OCI-LY7 (cell line): Measurements from ENCODE around the gene PEX11A. TPM values are rescaled to one million over a fixed set of nuclear protein-coding genes. Genes with fewer than 3 reads are reported as not detected.

Experiments used
- BruUV-seq: library from RNA; stranded (reverse); fragments of 400-500 nt; replicated peaks from 2 replicates; lab custom pipeline; 2021; lab: Mats Ljungman, UMichigan
- CTCF ChIA-PET: fragments of 300-600 bp; sonication (Branson Sonifier 250); formaldehyde crosslinking; loops from one replicate; lab custom pipeline; 2022; ENCODE audit warnings: antibody characterized with exemption; ENCODE audit not compliant: unreplicated experiment; lab: Charles Lee
- POLR2A ChIA-PET: fragments of 300-600 bp; sonication (Branson Sonifier 250); formaldehyde crosslinking; loops from one replicate; lab custom pipeline; 2022; ENCODE audit warnings: antibody characterized with exemption; lab: Charles Lee
- DNase-seq: peaks from one replicate; pipeline ENCODE4 v3.0.0-alpha.2; 2015; ENCODE audit warnings: low spot score
- H2AFZ ChIP-seq: fragments of 200-600 bp; sonication (generic), shearing (Covaris generic); 2 replicates; pipeline ENCODE4 v1.6.1; 2014; ENCODE audit warnings: mild to moderate bottlenecking, antibody characterized with exemption, low read length, moderate library complexity
- H3K27ac ChIP-seq: fragments of 200-600 bp; sonication (generic); 2 replicates; pipeline ENCODE4 v1.5.1; 2014; ENCODE audit warnings: mixed run types, low read depth, mild to moderate bottlenecking, moderate library complexity, low read length, inconsistent platforms; ENCODE audit not compliant: poor library complexity, severe bottlenecking
- H3K36me3 ChIP-seq: fragments of 200-600 bp; sonication (generic); 2 replicates; pipeline ENCODE4 v1.6.1; 2014; ENCODE audit warnings: mild to moderate bottlenecking, antibody characterized with exemption, low read length, moderate library complexity, mixed read lengths; ENCODE audit not compliant: insufficient read depth
- H3K4me1 ChIP-seq: fragments of 200-600 bp; sonication (generic); 2 replicates; pipeline ENCODE4 v1.5.1; 2014; ENCODE audit warnings: mild to moderate bottlenecking, low read length; ENCODE audit not compliant: insufficient read depth, poor library complexity, severe bottlenecking
- H3K4me2 ChIP-seq: fragments of 200-600 bp; sonication (generic); 2 replicates; pipeline ENCODE4 v1.6.1; 2014; ENCODE audit warnings: mild to moderate bottlenecking, low read length
- H3K4me3 ChIP-seq: fragments of 200-600 bp; sonication (generic); 2 replicates; pipeline ENCODE4 v1.5.1; 2014; ENCODE audit warnings: mild to moderate bottlenecking, low read depth, low read length; ENCODE audit not compliant: poor library complexity, severe bottlenecking
- H3K79me2 ChIP-seq: fragments of 200-600 bp; sonication (generic); 2 replicates; pipeline ENCODE4 v1.6.1; 2016; ENCODE audit warnings: low read depth, mild to moderate bottlenecking, low read length, moderate library complexity, mixed read lengths; ENCODE audit not compliant: insufficient read depth
- H3K9me2 ChIP-seq: fragments of 200-600 bp; sonication (generic); 2 replicates; pipeline ENCODE4 v1.6.1; 2016; ENCODE audit warnings: mild to moderate bottlenecking, low read length, mixed read lengths; ENCODE audit not compliant: insufficient read depth
- H3K9me3 ChIP-seq: fragments of 200-600 bp; sonication (generic); 2 replicates; pipeline ENCODE4 v1.6.1; 2014; ENCODE audit warnings: mild to moderate bottlenecking, mixed run types, low read length, mixed read lengths
- H4K20me1 ChIP-seq: fragments of 200-600 bp; sonication (generic); 2 replicates; pipeline ENCODE4 v1.6.1; 2014; ENCODE audit warnings: mild to moderate bottlenecking, antibody characterized with exemption, low read length, moderate library complexity, mixed read lengths; ENCODE audit not compliant: insufficient read depth
- CTCF ChIP-seq: fragments of 200-600 bp; sonication (generic); conservative IDR thresholded peaks from 2 replicates; pipeline ENCODE4 v1.5.1; 2014; ENCODE audit warnings: mild to moderate bottlenecking, antibody characterized with exemption, low read length, moderate library complexity, mixed read lengths
- EZH2phosphoT487 ChIP-seq: fragments of 200-600 bp; sonication (generic); IDR thresholded peaks from 2 replicates; pipeline ENCODE4 v1.6.1; 2018; ENCODE audit warnings: low read depth, borderline replicate concordance, mild to moderate bottlenecking, mixed run types, antibody characterized with exemption, low read length, moderate library complexity, mixed read lengths
- intact Hi-C: fragments of 100-400 bp; cut with micrococcal nuclease; formaldehyde crosslinking; loops from one replicate; pipeline ENCODE4 v1.10.0; 2022; ENCODE audit not compliant: unreplicated experiment
- total RNA-seq, 2 experiments: library from RNA; depleted of rRNA in 1 of 2; stranded (reverse); fragments of >200 nt in 1 of 2; shearing (Covaris generic) in 1 of 2; gene quantifications; 2 replicates each; pipeline ENCODE4 v1.2.3, GENCODE V29; 2014 to 2022

The PEX11A gene
- total RNA-seq, 2 experiments from 2014 or later = 2.0 to 2.8 TPM

DNA sequence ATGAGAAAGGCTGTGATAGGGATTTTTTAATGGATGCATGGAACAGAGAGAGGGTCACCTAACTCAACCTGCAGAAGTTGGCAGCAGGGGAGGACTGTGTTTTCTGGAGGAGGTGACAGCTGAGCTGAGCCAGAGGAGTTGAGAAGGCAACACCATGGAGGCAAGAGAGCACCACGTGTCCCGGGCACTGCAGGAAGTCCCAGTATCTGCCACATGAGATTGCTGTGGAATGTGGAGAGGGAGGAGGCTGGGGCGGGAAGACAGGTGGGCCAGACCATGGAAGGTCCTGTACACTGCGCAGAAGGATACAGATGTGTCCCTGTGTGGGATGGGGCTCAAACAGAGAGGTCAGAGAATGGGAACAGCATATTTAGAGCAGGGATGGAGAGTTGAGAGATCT is 45.2 kb upstream of the PEX11A start:
- ChIA-PET CTCF (no interaction called here), POLR2A (no interaction called here)
- no peak for DNase-seq
- H2AFZ ChIP-seq = no peak overlapping the region
- H3K79me2 ChIP-seq = no peaks in the 10 kb centered on the region
- H3K4me2 ChIP-seq = no peak overlapping the region
- TF ChIP-seq CTCF (no peak), EZH2phosphoT487 (no peak)
- H3K36me3 ChIP-seq = no peaks in the 10 kb centered on the region
- H3K9me2 ChIP-seq = no peaks in the 10 kb centered on the region
- H3K4me3 ChIP-seq = no peak overlapping the region
- H3K4me1 ChIP-seq = no peaks in the 10 kb centered on the region
- BruUV-seq = no TSS peak
- H3K27ac ChIP-seq = no peak overlapping the region
- no peaks in the 10 kb centered on the region for H4K20me1 ChIP-seq
- intact Hi-C loops = no loop called here
- H3K9me3 ChIP-seq = no peaks in the 10 kb centered on the region

GRCh38 chr15:89732451-89733172 is 42.1 kb upstream of the PEX11A start:
- H3K27ac ChIP-seq = no peak overlapping the region
- CTCF ChIA-PET = interaction anchor here (0.6 kb wide), 1 partner anchor 41 kb away, joined by 4 read pairs; no protein-coding TSS in a partner anchor
- no peaks in the 10 kb centered on the region for H3K79me2 ChIP-seq
- no peaks in the 10 kb centered on the region for H3K4me1 ChIP-seq
- H3K4me2 ChIP-seq = no peak overlapping the region
- H3K9me3 ChIP-seq = no peaks in the 10 kb centered on the region
- BruUV-seq = no TSS peak
- no peak for DNase-seq
- H3K9me2 ChIP-seq = no peaks in the 10 kb centered on the region
- intact Hi-C loops = no loop called here
- POLR2A ChIA-PET = interaction anchor here (0.7 to 0.8 kb wide), 2 partner anchors 27 to 36 kb away, joined by 4 to 5 read pairs; no protein-coding TSS in a partner anchor
- H2AFZ ChIP-seq = no peak overlapping the region
- no peak overlapping the region for H3K4me3 ChIP-seq
- TF ChIP-seq CTCF (no peak), EZH2phosphoT487 (no peak)
- H4K20me1 ChIP-seq = no peaks in the 10 kb centered on the region
- H3K36me3 ChIP-seq = no peaks in the 10 kb centered on the region

DNA sequence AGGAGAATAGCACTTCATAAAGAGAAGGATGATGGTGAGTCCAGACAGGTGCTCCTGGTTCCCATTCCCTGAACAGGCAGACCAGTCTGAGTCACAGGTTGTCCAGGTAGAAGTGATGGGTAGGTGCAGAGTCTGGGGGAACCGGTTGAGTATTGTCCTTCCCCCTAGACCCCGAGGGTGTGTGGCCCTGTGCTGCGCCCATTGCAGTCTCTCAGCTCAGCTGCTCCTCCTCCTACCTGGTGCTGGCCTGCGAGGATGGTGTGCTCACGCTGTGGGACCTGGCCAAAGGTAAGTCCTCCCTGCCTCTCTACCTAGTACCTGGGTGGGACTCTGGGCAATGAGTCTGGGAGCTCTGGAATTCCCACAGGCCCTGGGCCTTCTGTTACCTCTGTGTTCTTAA is 40.7 kb upstream of the PEX11A start:
- no TSS peak for BruUV-seq
- ChIA-PET POLR2A (no interaction called here), CTCF (no interaction called here)
- Histone ChIP-seq H3K27ac (no peak overlapping the region), H4K20me1 (no peaks in the 10 kb centered on the region), H3K36me3 (no peaks in the 10 kb centered on the region), H3K4me3 (no peak overlapping the region), H3K4me2 (no peak overlapping the region), H3K4me1 (no peaks in the 10 kb centered on the region), H3K9me2 (no peaks in the 10 kb centered on the region), H2AFZ (no peak overlapping the region), H3K79me2 (no peaks in the 10 kb centered on the region), H3K9me3 (no peaks in the 10 kb centered on the region)
- TF ChIP-seq EZH2phosphoT487 (no peak), CTCF (no peak)
- no peak for DNase-seq
- intact Hi-C loops = no loop called here
